Measurements from ENCODE around the gene ABLIM2. TPM values are rescaled to one million over a fixed set of nuclear protein-coding genes. Genes with fewer than 3 reads are reported as not detected.

Gene ABLIM2
- total and polyA plus RNA-seq, 2 experiments from 2014 or later: 1.5 to 4.3 TPM

GRCh38 chr4:8146157-8146556 is 12.5 kb downstream of the ABLIM2 start:
- H3K27me3 ChIP-seq (ENCODE audit: insufficient read depth): no peaks in the 10 kb centered on the region
- H3K27me3 Mint-ChIP-seq (ENCODE audit: insufficient read depth, low read depth, poor library complexity): peaks cover 4% of the 10 kb centered on the region
- H3K4me3 ChIP-seq: no peak overlapping the region
- no peaks in the 10 kb centered on the region for H3F3A ChIP-seq (replicated peaks; ENCODE audit: low read depth)
- ATAC-seq (no peak), DNase-seq (ENCODE audit: low spot score) (no peak)
- no peaks in the 10 kb centered on the region for H3K9me2 ChIP-seq (ENCODE audit: insufficient read depth)
- no peak overlapping the region for H3K4me2 ChIP-seq
- no peak overlapping the region for H3K27ac ChIP-seq (ENCODE audit: low read depth)
- no peak overlapping the region for H3K4me3 Mint-ChIP-seq
- H3K9me3 Mint-ChIP-seq: no peaks in the 10 kb centered on the region; the same call in 2 of the 3 replicates
- H3K79me2 ChIP-seq (replicated peaks; ENCODE audit: insufficient read depth): no peaks in the 10 kb centered on the region
- no peak for TF ChIP-seq JUNB (IDR thresholded peaks at IDR 0.05; ENCODE audit: unreplicated experiment)
- no peak for TF ChIP-seq ZNF462 (CRISPR knock-in tag; IDR thresholded peaks at IDR 0.05)
- TF ChIP-seq STAT1 (IDR thresholded peaks at IDR 0.05; ENCODE audit: unreplicated experiment): no peak
- TF ChIP-seq ZNF114 (CRISPR knock-in tag; IDR thresholded peaks at IDR 0.05): no peak
- no peak for TF ChIP-seq NANOG (IDR thresholded peaks at IDR 0.05; ENCODE audit: borderline replicate concordance)
- TF ChIP-seq POLR2AphosphoS5 (IDR thresholded peaks at IDR 0.05; ENCODE audit: low read depth): no peak
- no peak for TF ChIP-seq EZH2phosphoT487 (IDR thresholded peaks at IDR 0.05; ENCODE audit: unreplicated experiment)
- no peak for TF ChIP-seq EZH2 (IDR thresholded peaks at IDR 0.05; ENCODE audit: low read depth, unreplicated experiment)
- no peak for TF ChIP-seq CTCF (conservative IDR thresholded peaks at IDR 0.05; ENCODE audit: low read depth in 2 of 2)
- no peak for TF ChIP-seq ETS1 (IDR thresholded peaks at IDR 0.05)
- TF ChIP-seq ZNF331 (CRISPR knock-in tag; IDR thresholded peaks at IDR 0.05; ENCODE audit: low read depth): no peak
- TF ChIP-seq CREB1 (CRISPR knock-in tag; IDR thresholded peaks at IDR 0.05; ENCODE audit: low read depth): no peak
- no peak for TF ChIP-seq REST (IDR thresholded peaks at IDR 0.05; ENCODE audit: unreplicated experiment)
- peaks cover 27% of the 10 kb centered on the region for H3K4me1 Mint-ChIP-seq
- H3K36me3 ChIP-seq (ENCODE audit: insufficient read depth): no peaks in the 10 kb centered on the region
- H2AFZ ChIP-seq: no peak overlapping the region
- H3K27ac Mint-ChIP-seq: no peak overlapping the region
- no peaks in the 10 kb centered on the region for H4K20me1 ChIP-seq (replicated peaks; ENCODE audit: insufficient read depth)
- H3K4me1 ChIP-seq (ENCODE audit: insufficient read depth): peaks cover 4% of the 10 kb centered on the region; the same call in 1 of the 2 replicates
- no peaks in the 10 kb centered on the region for H3K36me3 Mint-ChIP-seq (ENCODE audit: low read depth)
